Gastroesophageal sphincter (tissue), 3 donors: ENCODE results near the gene LIPG.
"Not testable (repeated sequence)": the region's sequence is repeated elsewhere in the genome, so short reads cannot be mapped to it uniquely, and the experiment has no call there.

Source experiments
- POLR2A ChIP-seq, 2 donors: fragments of 450-650 bp; IDR thresholded peaks; one replicate each; pipeline ENCODE4 v1.6.1; 2017; ENCODE audit warnings: antibody characterized with exemption in 2 of 2, mild to moderate bottlenecking in 2 of 2, moderate library complexity in 1 of 2
- POLR2AphosphoS5 ChIP-seq: sonication (generic); formaldehyde crosslinking; IDR thresholded peaks from one replicate; pipeline ENCODE4 v1.6.1; 2017; ENCODE audit warnings: antibody characterized with exemption
- TF ChIP-seq, protein P1 (sequence below), 4 experiments: fragments of 200-600 bp in 2 of 4; fragments of 450-650 bp in 2 of 4; sonication (generic) in 1 of 4; IDR thresholded peaks; one replicate each; pipeline ENCODE4 v1.5.1; 2017 to 2019; ENCODE audit warnings: antibody characterized with exemption in 4 of 4, mild to moderate bottlenecking in 2 of 4, moderate library complexity in 2 of 4

DNA sequence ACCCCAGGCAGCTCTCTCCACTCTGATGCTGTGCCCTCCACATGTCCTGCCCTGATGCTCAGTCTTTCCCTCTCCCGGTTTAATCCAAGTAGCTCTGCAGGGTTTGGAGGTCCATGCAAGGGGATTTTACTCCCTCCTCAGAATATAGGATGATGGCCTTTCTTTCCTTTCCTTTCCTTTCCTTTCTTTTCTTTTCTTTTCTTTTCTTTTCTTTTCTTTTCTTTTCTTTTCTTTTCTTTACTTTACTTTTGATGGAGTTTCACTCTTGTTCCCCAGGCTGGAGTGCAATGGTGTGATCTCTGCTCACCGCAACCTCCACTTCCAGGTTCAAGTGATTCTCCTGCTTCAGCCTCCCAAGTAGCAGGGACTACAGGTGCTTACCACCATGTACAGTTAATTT, 17.7 kb downstream of the LIPG start:
- TF ChIP-seq, protein P1, sequence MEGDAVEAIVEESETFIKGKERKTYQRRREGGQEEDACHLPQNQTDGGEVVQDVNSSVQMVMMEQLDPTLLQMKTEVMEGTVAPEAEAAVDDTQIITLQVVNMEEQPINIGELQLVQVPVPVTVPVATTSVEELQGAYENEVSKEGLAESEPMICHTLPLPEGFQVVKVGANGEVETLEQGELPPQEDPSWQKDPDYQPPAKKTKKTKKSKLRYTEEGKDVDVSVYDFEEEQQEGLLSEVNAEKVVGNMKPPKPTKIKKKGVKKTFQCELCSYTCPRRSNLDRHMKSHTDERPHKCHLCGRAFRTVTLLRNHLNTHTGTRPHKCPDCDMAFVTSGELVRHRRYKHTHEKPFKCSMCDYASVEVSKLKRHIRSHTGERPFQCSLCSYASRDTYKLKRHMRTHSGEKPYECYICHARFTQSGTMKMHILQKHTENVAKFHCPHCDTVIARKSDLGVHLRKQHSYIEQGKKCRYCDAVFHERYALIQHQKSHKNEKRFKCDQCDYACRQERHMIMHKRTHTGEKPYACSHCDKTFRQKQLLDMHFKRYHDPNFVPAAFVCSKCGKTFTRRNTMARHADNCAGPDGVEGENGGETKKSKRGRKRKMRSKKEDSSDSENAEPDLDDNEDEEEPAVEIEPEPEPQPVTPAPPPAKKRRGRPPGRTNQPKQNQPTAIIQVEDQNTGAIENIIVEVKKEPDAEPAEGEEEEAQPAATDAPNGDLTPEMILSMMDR (IDR thresholded peaks at IDR 0.05), result not testable (repeated sequence)
- not testable (repeated sequence) for TF ChIP-seq POLR2AphosphoS5; POLR2A (IDR thresholded peaks at IDR 0.05)
